ENCODE measurements around the gene FOXP3. TPM values are rescaled to one million over a fixed set of nuclear protein-coding genes. Genes with fewer than 3 reads are reported as not detected.
A peak's percentile ranks its signal among the peaks of the same experiment; 100 is the strongest.

The FOXP3 gene
- polyA plus RNA-seq, 3 donors from 2014 or later, result 0.08 to 0.13 TPM; not detected in 1

- Mint-ChIP-seq H3K9me3 (no peaks in the 10 kb centered on the region), H3K27ac (peak overlapping the region; percentile 99 to 100 (median 100)), H3K4me3 (peak overlapping the region; percentile 95 to 100 (median 96)), H3K36me3 (peaks cover 0 to 3% (median 0%) of the 10 kb centered on the region in 3 donors), H3K4me1 (peaks cover 34 to 44% of the 10 kb centered on the region in 2 donors), H3K27me3 (ENCODE audit: low read depth in 3 of 3) (peaks cover 11 to 18% (median 13%) of the 10 kb centered on the region in 3 donors)
- DNase-seq, result peak; percentile 93 to 95 (median 95)
Measured at GRCh38 chrX:49269010-49269766, 4.7 kb upstream of the FOXP3 start.

- Mint-ChIP-seq H3K4me1 (peaks cover 31 to 40% of the 10 kb centered on the region in 2 donors), H3K36me3 (peaks cover 0 to 3% (median 0%) of the 10 kb centered on the region in 3 donors), H3K9me3 (no peaks in the 10 kb centered on the region), H3K27ac (peak overlapping the region; percentile 99 to 100 (median 100)), H3K27me3 (ENCODE audit: low read depth in 3 of 3) (peaks cover 11 to 19% (median 13%) of the 10 kb centered on the region in 3 donors), H3K4me3 (peak overlapping the region; percentile 95 to 100 (median 96))
- DNase-seq, result no peak
Measured at GRCh38 chrX:49268702-49269009, 4.1 kb upstream of the FOXP3 start.

- Mint-ChIP-seq H3K4me1 (peaks cover 14 to 22% of the 10 kb centered on the region in 2 donors), H3K27ac (peak overlapping the region in 1 of 6 donors; percentile 6), H3K36me3 (peaks cover 0 to 3% (median 0%) of the 10 kb centered on the region in 3 donors), H3K4me3 (peak overlapping the region in 1 of 5 donors; percentile 31), H3K27me3 (ENCODE audit: low read depth in 3 of 3) (peaks cover 11 to 19% (median 13%) of the 10 kb centered on the region in 3 donors), H3K9me3 (no peaks in the 10 kb centered on the region)
- DNase-seq, result no peak
Measured at GRCh38 chrX:49266523-49267445, 2.3 kb upstream of the FOXP3 start.

GRCh38 chrX:49263631-49264030 lies 879 bp downstream of the FOXP3 start:
- H3K9me3 Mint-ChIP-seq, result no peaks in the 10 kb centered on the region
- H3K36me3 Mint-ChIP-seq, result no peaks in the 10 kb centered on the region
- peaks cover 0 to 10% (median 6%) of the 10 kb centered on the region in 3 donors for H3K27me3 Mint-ChIP-seq (ENCODE audit: low read depth in 3 of 3)
- peaks cover 8% of the 10 kb centered on the region in 2 donors for H3K4me1 Mint-ChIP-seq
- DNase-seq, result no peak
- H3K4me3 Mint-ChIP-seq, result no peak overlapping the region
- no peak overlapping the region for H3K27ac Mint-ChIP-seq

GRCh38 chrX:49262603-49263002 lies 1.9 kb downstream of the FOXP3 start:
- peaks cover 0 to 9% of the 10 kb centered on the region in 2 donors for H3K4me1 Mint-ChIP-seq
- no peaks in the 10 kb centered on the region for H3K36me3 Mint-ChIP-seq
- DNase-seq, result no peak
- no peaks in the 10 kb centered on the region for H3K9me3 Mint-ChIP-seq
- no peak overlapping the region for H3K27ac Mint-ChIP-seq
- H3K27me3 Mint-ChIP-seq (ENCODE audit: low read depth in 3 of 3), result peaks cover 0 to 10% (median 6%) of the 10 kb centered on the region in 3 donors
- H3K4me3 Mint-ChIP-seq, result no peak overlapping the region

GRCh38 chrX:49260221-49260985 lies 4.1 kb downstream of the FOXP3 start:
- DNase-seq, result no peak
- no peak overlapping the region for H3K27ac Mint-ChIP-seq
- H3K27me3 Mint-ChIP-seq (ENCODE audit: low read depth in 3 of 3), result peaks cover 0 to 10% (median 6%) of the 10 kb centered on the region in 3 donors
- no peaks in the 10 kb centered on the region for H3K36me3 Mint-ChIP-seq
- H3K4me1 Mint-ChIP-seq, result peaks cover 0 to 9% of the 10 kb centered on the region in 2 donors
- H3K4me3 Mint-ChIP-seq, result no peak overlapping the region
- no peaks in the 10 kb centered on the region for H3K9me3 Mint-ChIP-seq

GRCh38 chrX:49258749-49259124 lies 5.8 kb downstream of the FOXP3 start:
- Mint-ChIP-seq H3K4me1 (peaks cover 0 to 9% of the 10 kb centered on the region in 2 donors), H3K4me3 (no peak overlapping the region), H3K27me3 (ENCODE audit: low read depth in 3 of 3) (peaks cover 0 to 6% (median 1%) of the 10 kb centered on the region in 3 donors), H3K36me3 (no peaks in the 10 kb centered on the region), H3K27ac (no peak overlapping the region), H3K9me3 (no peaks in the 10 kb centered on the region)
- no peak for DNase-seq

GRCh38 chrX:49257846-49258748 lies 6.4 kb downstream of the FOXP3 start:
- H3K27ac Mint-ChIP-seq, result no peak overlapping the region
- DNase-seq, result no peak
- H3K4me3 Mint-ChIP-seq, result no peak overlapping the region
- no peaks in the 10 kb centered on the region for H3K36me3 Mint-ChIP-seq
- H3K9me3 Mint-ChIP-seq, result no peaks in the 10 kb centered on the region
- peaks cover 0 to 6% (median 1%) of the 10 kb centered on the region in 3 donors for H3K27me3 Mint-ChIP-seq (ENCODE audit: low read depth in 3 of 3)
- peaks cover 0 to 9% of the 10 kb centered on the region in 2 donors for H3K4me1 Mint-ChIP-seq

GRCh38 chrX:49257074-49257790 lies 7.3 kb downstream of the FOXP3 start:
- peaks cover 0 to 6% (median 1%) of the 10 kb centered on the region in 3 donors for H3K27me3 Mint-ChIP-seq (ENCODE audit: low read depth in 3 of 3)
- H3K9me3 Mint-ChIP-seq, result no peaks in the 10 kb centered on the region
- peaks cover 0 to 9% of the 10 kb centered on the region in 2 donors for H3K4me1 Mint-ChIP-seq
- H3K36me3 Mint-ChIP-seq, result no peaks in the 10 kb centered on the region
- H3K4me3 Mint-ChIP-seq, result no peak overlapping the region
- H3K27ac Mint-ChIP-seq, result no peak overlapping the region
- DNase-seq, result no peak

- H3K9me3 Mint-ChIP-seq, result no peaks in the 10 kb centered on the region
- DNase-seq, result no peak
- H3K4me3 Mint-ChIP-seq, result no peak overlapping the region
- peaks cover 0 to 6% (median under 1%) of the 10 kb centered on the region in 3 donors for H3K27me3 Mint-ChIP-seq (ENCODE audit: low read depth in 3 of 3)
- no peaks in the 10 kb centered on the region for H3K36me3 Mint-ChIP-seq
- H3K27ac Mint-ChIP-seq, result no peak overlapping the region
- peaks cover 0 to 9% of the 10 kb centered on the region in 2 donors for H3K4me1 Mint-ChIP-seq
Measured at GRCh38 chrX:49256268-49256995, 8.1 kb downstream of the FOXP3 start.

- Mint-ChIP-seq H3K36me3 (no peaks in the 10 kb centered on the region), H3K4me1 (peaks cover 0 to 16% of the 10 kb centered on the region in 2 donors), H3K27me3 (ENCODE audit: low read depth in 3 of 3) (peaks cover 0 to 2% (median 0%) of the 10 kb centered on the region in 3 donors), H3K4me3 (no peak overlapping the region), H3K27ac (no peak overlapping the region), H3K9me3 (no peaks in the 10 kb centered on the region)
- DNase-seq, result no peak
Measured at GRCh38 chrX:49254639-49255038, 9.9 kb downstream of the FOXP3 start.

GRCh38 chrX:49251325-49251724 lies 13.2 kb downstream of the FOXP3 start:
- no peak overlapping the region for H3K4me3 Mint-ChIP-seq
- H3K9me3 Mint-ChIP-seq, result no peaks in the 10 kb centered on the region
- H3K27ac Mint-ChIP-seq, result no peak overlapping the region
- no peak for DNase-seq
- H3K4me1 Mint-ChIP-seq, result peaks cover 0 to 7% of the 10 kb centered on the region in 2 donors
- peaks cover 0 to under 1% (median 0%) of the 10 kb centered on the region in 3 donors for H3K36me3 Mint-ChIP-seq
- peaks cover 0 to 2% (median 2%) of the 10 kb centered on the region in 3 donors for H3K27me3 Mint-ChIP-seq (ENCODE audit: low read depth in 3 of 3)

All from immature natural killer cell (primary cell).